HG02938 (cell line): ENCODE measurements around the gene YAF2.
"Not testable (repeated sequence)": the region's sequence is repeated elsewhere in the genome, so short reads cannot be mapped to it uniquely, and the experiment has no call there.

ENCODE experiments used
- ATAC-seq: cut with Tn5 transposase; IDR thresholded peaks from one replicate; pipeline ENCODE4 v1.9.1; 2021; ENCODE audit warnings: mild to moderate bottlenecking, moderate library complexity; ENCODE audit not compliant: unreplicated experiment

Gene YAF2

GRCh38 chr12:42199007-42199406 lies 39.0 kb downstream of the YAF2 start:
- no peak for ATAC-seq

GRCh38 chr12:42196723-42197603 lies 41.1 kb downstream of the YAF2 start:
- no peak for ATAC-seq

GRCh38 chr12:42192686-42193085 lies 45.4 kb downstream of the YAF2 start:
- no peak for ATAC-seq

- no peak for ATAC-seq
Observed at GRCh38 chr12:42192258-42192657, 45.8 kb downstream of the YAF2 start.

GRCh38 chr12:42190376-42190775 lies 47.7 kb downstream of the YAF2 start:
- ATAC-seq, result no peak

- ATAC-seq, result not testable (repeated sequence)
Observed at GRCh38 chr12:42188275-42188674, 49.8 kb downstream of the YAF2 start.

GRCh38 chr12:42187799-42188198 lies 50.2 kb downstream of the YAF2 start:
- no peak for ATAC-seq

GRCh38 chr12:42186793-42187192 lies 51.3 kb downstream of the YAF2 start:
- ATAC-seq, result no peak

GRCh38 chr12:42182394-42182793 lies 55.7 kb downstream of the YAF2 start:
- no peak for ATAC-seq

GRCh38 chr12:42180990-42181596 lies 57.0 kb downstream of the YAF2 start:
- ATAC-seq, result no peak

GRCh38 chr12:42178101-42178500 lies 59.9 kb downstream of the YAF2 start:
- no peak for ATAC-seq

- no peak for ATAC-seq
Observed at GRCh38 chr12:42174978-42175377, 63.1 kb downstream of the YAF2 start.

- no peak for ATAC-seq
Observed at GRCh38 chr12:42173961-42174521, 64.0 kb downstream of the YAF2 start.

GRCh38 chr12:42172441-42173210 lies 65.4 kb downstream of the YAF2 start:
- ATAC-seq, result no peak

- ATAC-seq, result no peak
Observed at GRCh38 chr12:42167711-42168110, 70.3 kb downstream of the YAF2 start.

GRCh38 chr12:42166501-42166900 lies 71.5 kb downstream of the YAF2 start:
- ATAC-seq, result no peak

GRCh38 chr12:42163913-42164312 lies 74.1 kb downstream of the YAF2 start:
- ATAC-seq, result no peak

- no peak for ATAC-seq
Observed at GRCh38 chr12:42162965-42163364, 75.1 kb downstream of the YAF2 start.

- ATAC-seq, result no peak
Observed at GRCh38 chr12:42162193-42162592, 75.9 kb downstream of the YAF2 start.

- ATAC-seq, result no peak
Observed at GRCh38 chr12:42161529-42161928, 76.5 kb downstream of the YAF2 start.

- ATAC-seq, result no peak
Observed at GRCh38 chr12:42156232-42156631, 81.8 kb downstream of the YAF2 start.
